GM21737 (cell line): ENCODE data around the gene SLC4A3.

ENCODE experiments used
- ATAC-seq: cut with Tn5 transposase; IDR thresholded peaks from one replicate; pipeline ENCODE4 v1.9.1; 2021; ENCODE audit warnings: mild to moderate bottlenecking, moderate library complexity; ENCODE audit not compliant: unreplicated experiment

Gene SLC4A3

GRCh38 chr2:219611866-219612576 is 15.4 kb upstream of the SLC4A3 start:
- no peak for ATAC-seq

- ATAC-seq, result no peak
These were observed 14.7 kb upstream of the SLC4A3 start for GRCh38 chr2:219612577-219613286.

GRCh38 chr2:219613461-219614070 is 13.9 kb upstream of the SLC4A3 start:
- no peak for ATAC-seq

- no peak for ATAC-seq
These were observed 13.2 kb upstream of the SLC4A3 start for GRCh38 chr2:219614076-219614860.

GRCh38 chr2:219615036-219615435 is 12.4 kb upstream of the SLC4A3 start:
- no peak for ATAC-seq

GRCh38 chr2:219615894-219616293 is 11.5 kb upstream of the SLC4A3 start:
- ATAC-seq, result no peak

GRCh38 chr2:219616550-219616949 is 10.9 kb upstream of the SLC4A3 start:
- no peak for ATAC-seq

- no peak for ATAC-seq
These were observed 8.7 kb upstream of the SLC4A3 start for GRCh38 chr2:219618733-219619122.

- no peak for ATAC-seq
These were observed 8.2 kb upstream of the SLC4A3 start for GRCh38 chr2:219619235-219619634.

GRCh38 chr2:219620546-219620945 is 6.9 kb upstream of the SLC4A3 start:
- ATAC-seq, result no peak

- ATAC-seq, result no peak
These were observed 5.5 kb upstream of the SLC4A3 start for GRCh38 chr2:219621935-219622334.

GRCh38 chr2:219622472-219622871 is 5.0 kb upstream of the SLC4A3 start:
- no peak for ATAC-seq

GRCh38 chr2:219624565-219624964 is 2.9 kb upstream of the SLC4A3 start:
- ATAC-seq, result no peak

- ATAC-seq, result no peak
These were observed 2.3 kb upstream of the SLC4A3 start for GRCh38 chr2:219625179-219625578.

- no peak for ATAC-seq
These were observed 890 bp upstream of the SLC4A3 start for GRCh38 chr2:219626540-219626939.

GRCh38 chr2:219628235-219628985 is 980 bp downstream of the SLC4A3 start:
- ATAC-seq, result no peak

GRCh38 chr2:219628986-219629901 is 1.8 kb downstream of the SLC4A3 start:
- no peak for ATAC-seq

- ATAC-seq, result no peak
These were observed 2.7 kb downstream of the SLC4A3 start for GRCh38 chr2:219629976-219630695.
